ENCODE results near the gene BCL6B.
A peak's percentile ranks its signal among the peaks of the same experiment; 100 is the strongest.

The BCL6B gene

GRCh38 chr17:7011415-7011814 lies 11.4 kb upstream of the BCL6B start:
- DNase-seq = no peak

GRCh38 chr17:7011942-7012254 lies 11.0 kb upstream of the BCL6B start:
- DNase-seq = no peak

GRCh38 chr17:7014261-7014994 lies 8.4 kb upstream of the BCL6B start:
- DNase-seq = peak; percentile 99

- DNase-seq = peak; percentile 95
These were observed 7.6 kb upstream of the BCL6B start for GRCh38 chr17:7014995-7015958.

- no peak for DNase-seq
These were observed 6.4 kb upstream of the BCL6B start for GRCh38 chr17:7016418-7016817.

GRCh38 chr17:7016886-7017826 lies 5.7 kb upstream of the BCL6B start:
- no peak for DNase-seq

- DNase-seq = peak; percentile 40
These were observed 5.0 kb upstream of the BCL6B start for GRCh38 chr17:7017827-7018200.

GRCh38 chr17:7018331-7018964 lies 4.4 kb upstream of the BCL6B start:
- DNase-seq = no peak

- DNase-seq = no peak
These were observed 3.5 kb upstream of the BCL6B start for GRCh38 chr17:7019367-7019766.

GRCh38 chr17:7019839-7020519 lies 2.9 kb upstream of the BCL6B start:
- DNase-seq = no peak

GRCh38 chr17:7020894-7021664 lies 1.8 kb upstream of the BCL6B start:
- DNase-seq = no peak

GRCh38 chr17:7021993-7022778 lies 664 bp upstream of the BCL6B start:
- DNase-seq = peak; percentile 84

GRCh38 chr17:7023576-7024401 lies 939 bp downstream of the BCL6B start:
- peak; percentile 98 for DNase-seq

GRCh38 chr17:7024402-7024785 lies 1.5 kb downstream of the BCL6B start:
- no peak for DNase-seq

- DNase-seq = no peak
These were observed 2.4 kb downstream of the BCL6B start for GRCh38 chr17:7025245-7025644.

GRCh38 chr17:7026471-7027115 lies 3.7 kb downstream of the BCL6B start:
- no peak for DNase-seq

- no peak for DNase-seq
These were observed 4.5 kb downstream of the BCL6B start for GRCh38 chr17:7027335-7027734.

- no peak for DNase-seq
These were observed 6.2 kb downstream of the BCL6B start for GRCh38 chr17:7029096-7029495.

- peak; percentile 59 for DNase-seq
These were observed 6.8 kb downstream of the BCL6B start for GRCh38 chr17:7029659-7030058.

Data from CD4-positive, alpha-beta T cell treated with Interleukin-17A for 1 hour (primary cell).